Left renal cortex interstitium (tissue), 4 donors: ENCODE results near the gene PPIE. TPM values are rescaled to one million over a fixed set of nuclear protein-coding genes. Genes with fewer than 3 reads are reported as not detected.

Source experiments
- DNase-seq, 4 donors: peaks; one replicate each; pipeline ENCODE4 v3.0.0-alpha.2; 2013; ENCODE audit warnings: low read depth in 4 of 4, low spot score in 2 of 4, missing footprints in 1 of 4
- polyA plus RNA-seq, 4 donors: library from polyadenylated mRNA; unstranded; fragments of 120-200 nt; gene quantifications; one replicate each; pipeline ENCODE4 v1.2.1, GENCODE V29; 2013; ENCODE audit not compliant: insufficient read length in 4 of 4

Gene PPIE
- polyA plus RNA-seq, 4 donors = 60.4 to 72.0 (median 67.0) TPM

DNA sequence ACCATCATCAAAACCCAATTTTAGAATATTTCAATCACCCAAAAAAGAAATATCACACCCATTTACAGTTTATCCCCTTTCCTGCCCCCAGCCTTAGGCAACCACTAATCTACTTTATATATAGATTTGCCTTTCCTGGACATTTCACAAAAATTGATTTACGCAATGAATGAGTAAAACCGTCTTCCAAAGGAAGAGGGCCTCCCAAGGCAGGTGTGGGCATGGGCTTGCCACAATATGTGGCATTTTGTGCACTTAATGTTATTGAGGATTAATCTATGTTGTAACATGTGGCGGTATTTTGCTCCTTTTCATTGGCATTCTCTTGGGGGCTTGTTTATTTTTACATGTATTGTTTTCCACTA, 61.8 kb downstream of the PPIE start:
- no peak for DNase-seq

DNA sequence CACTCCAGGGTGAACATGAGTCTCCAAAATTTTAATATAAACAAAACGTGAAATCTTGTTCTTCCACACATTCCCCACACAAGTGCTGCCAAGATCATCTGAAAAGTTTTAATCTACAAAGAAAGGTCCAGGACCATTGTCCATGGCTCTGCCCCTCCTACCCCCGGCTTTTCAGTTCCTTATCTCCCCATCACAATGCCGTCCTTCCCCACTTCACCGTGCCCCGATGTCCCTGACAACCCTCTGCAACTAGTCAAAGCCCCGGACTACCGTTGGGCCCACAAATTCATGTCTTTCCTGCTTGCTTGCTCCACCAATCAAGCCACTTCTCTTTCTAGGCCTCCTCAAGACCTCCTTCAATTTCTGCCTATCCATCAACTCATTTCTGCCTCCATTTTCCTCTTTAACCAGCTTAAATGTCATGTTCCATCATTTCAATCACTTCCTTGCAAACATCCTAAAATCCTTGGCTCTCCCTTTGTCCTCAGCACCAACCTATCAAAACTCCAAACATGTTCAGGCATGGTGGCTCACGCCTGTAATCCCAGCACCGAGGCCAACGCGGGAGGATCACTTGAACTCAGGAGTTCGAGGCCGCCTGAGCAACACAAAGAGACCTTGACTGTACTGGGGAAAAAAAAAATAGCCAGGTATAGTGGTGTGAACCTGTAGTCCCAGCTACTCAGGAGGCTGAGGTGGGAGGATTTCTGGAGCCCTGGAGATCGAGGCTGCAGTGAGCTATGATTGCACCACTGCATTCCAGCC, 64.0 kb downstream of the PPIE start:
- no peak for DNase-seq

DNA sequence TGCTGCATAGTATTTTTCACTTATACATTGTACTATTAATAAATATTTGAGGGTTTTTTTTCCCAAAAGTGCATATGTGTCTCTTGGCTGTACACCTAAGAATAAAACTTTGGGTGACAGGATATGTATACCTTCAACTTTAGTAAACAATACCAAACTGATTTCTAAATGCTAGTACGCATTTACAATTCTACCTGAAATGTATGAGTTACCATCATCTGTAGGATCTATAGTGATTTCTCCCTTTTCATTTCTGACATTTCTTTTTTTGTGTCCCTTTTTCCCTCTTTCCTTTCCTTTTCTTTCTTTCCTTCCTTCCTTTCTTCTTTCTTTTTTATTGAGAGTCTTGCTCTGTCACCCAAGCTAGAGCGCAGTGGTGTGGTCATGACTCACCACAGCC, 66.7 kb downstream of the PPIE start:
- DNase-seq = no peak

DNA sequence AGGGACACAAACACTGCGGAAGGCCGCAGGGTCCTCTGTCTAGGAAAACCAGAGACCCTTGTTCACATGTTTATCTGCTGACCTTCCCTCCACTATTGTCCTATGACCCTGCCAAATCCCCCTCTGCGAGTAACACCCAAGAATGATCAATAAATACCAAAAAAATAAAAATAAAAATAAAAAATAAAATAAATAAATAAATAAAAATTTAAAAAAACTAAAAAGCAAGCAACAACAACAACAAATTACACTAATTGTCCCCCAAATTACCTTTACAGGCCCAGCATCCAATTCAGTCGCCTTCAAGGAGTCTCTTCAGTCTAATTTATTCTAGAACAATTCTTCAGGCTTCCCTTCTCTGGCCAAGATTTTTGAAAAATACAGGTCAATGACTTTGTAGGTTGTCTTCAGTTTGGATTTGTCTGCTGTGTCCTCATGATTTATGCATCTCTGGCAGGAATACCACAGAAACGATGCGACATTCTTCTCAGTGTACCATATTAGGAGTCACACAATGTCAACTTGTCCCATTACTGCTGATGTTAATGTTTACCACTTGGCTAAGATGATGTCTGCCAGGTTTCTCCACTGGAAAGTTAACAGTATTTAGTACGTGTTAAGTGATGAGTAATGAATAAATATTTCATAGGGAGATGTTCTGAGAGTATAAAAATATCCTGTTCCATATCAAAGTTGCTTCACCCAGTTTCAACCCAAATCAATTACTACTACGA, 70.3 kb downstream of the PPIE start:
- no peak for DNase-seq

DNA sequence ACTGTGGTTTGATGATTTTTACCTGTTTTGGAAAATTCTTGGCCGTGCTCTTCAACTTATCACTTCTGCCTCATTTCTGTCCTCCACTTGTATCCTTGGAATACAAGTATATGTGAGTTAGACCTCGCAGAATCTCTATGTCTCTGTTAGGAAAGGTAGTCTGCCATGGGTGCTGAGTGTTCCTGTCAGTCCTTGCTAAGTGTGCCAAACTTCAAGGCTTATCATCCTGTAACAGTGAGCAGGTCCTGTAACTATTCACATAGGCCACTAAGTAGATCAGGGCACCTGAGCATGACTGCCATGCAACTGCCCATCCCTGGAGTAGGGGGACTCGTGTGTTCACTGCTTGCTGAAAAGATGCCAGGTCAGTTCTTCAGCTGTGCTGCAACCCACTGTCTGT, 74.2 kb downstream of the PPIE start:
- no peak for DNase-seq

Other genes with a start within 250 kb of the PPIE start
- under 1 TPM; 0.41 to 0.88 (median 0.50) TPM for gene BMP8A, start 247.2 kb upstream of the PPIE start, polyA plus RNA-seq
- 100 to 1,000 TPM; 179 to 240 (median 206) TPM for gene PABPC4, start 162.1 kb upstream of the PPIE start, polyA plus RNA-seq
- 10 to 100 TPM; 21.6 to 24.5 (median 22.0) TPM for gene HEYL, start 99.2 kb upstream of the PPIE start, polyA plus RNA-seq
- gene NT5C1A, start 66.8 kb upstream of the PPIE start, polyA plus RNA-seq = 1 to 10 TPM in 1 of 4 donors, under 1 TPM in 3; 0.27 to 1.1 (median 0.32) TPM
- gene HPCAL4, start 47.4 kb upstream of the PPIE start, polyA plus RNA-seq = 1 to 10 TPM in 1 of 4 donors, under 1 TPM in 3; 0.48 to 1.7 (median 0.90) TPM
- gene OXCT2, start 32.5 kb downstream of the PPIE start, polyA plus RNA-seq = under 1 TPM in 3 of 4 donors, not detected in 1; 0.27 to 0.74 (median 0.53) TPM
- 1 to 10 TPM; 1.4 to 4.0 (median 2.7) TPM for gene BMP8B, start 50.0 kb downstream of the PPIE start, polyA plus RNA-seq
- 10 to 100 TPM; 26.9 to 52.1 (median 35.1) TPM for gene TRIT1, start 144.6 kb downstream of the PPIE start, polyA plus RNA-seq
- gene MYCL, start 163.0 kb downstream of the PPIE start, polyA plus RNA-seq = 1 to 10 TPM; 6.9 to 9.1 (median 8.2) TPM
- 1 to 10 TPM; 1.7 to 3.6 (median 2.6) TPM for gene MFSD2A, start 216.3 kb downstream of the PPIE start, polyA plus RNA-seq